ENCODE results near the gene SLC24A3. TPM values are rescaled to one million over a fixed set of nuclear protein-coding genes. Genes with fewer than 3 reads are reported as not detected.
"Not testable (repeated sequence)": the region's sequence is repeated elsewhere in the genome, so short reads cannot be mapped to it uniquely, and the experiment has no call there.

Gene SLC24A3
- polyA plus RNA-seq, 4 donors = 1.6 to 4.0 (median 3.8) TPM; not detected in 1

DNA sequence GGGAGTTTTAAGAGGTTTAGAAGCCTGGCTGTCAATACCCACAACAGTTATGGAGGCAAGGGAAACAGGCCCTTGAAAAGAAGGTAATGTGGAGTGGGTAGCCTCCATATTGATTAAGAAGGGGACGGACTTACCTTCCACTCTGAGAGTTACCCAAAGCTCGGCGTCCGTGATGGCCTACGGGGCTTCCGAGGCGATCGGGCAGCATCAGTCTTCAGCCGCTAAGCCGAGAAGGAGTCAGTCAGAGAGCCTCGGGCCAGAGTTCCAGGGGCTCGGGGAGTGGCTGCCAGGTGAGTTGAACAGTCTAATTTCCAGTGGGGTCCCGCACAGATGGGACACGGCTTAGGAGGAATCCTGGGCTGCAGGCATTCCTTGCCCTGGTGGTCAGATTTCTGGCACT lies 541.8 kb downstream of the SLC24A3 start:
- not testable (repeated sequence) for FAIRE-seq; H3K9me3 ChIP-seq (ENCODE audit: control insufficient read depth in 2 of 2, insufficient read depth in 1 of 2, low read depth in 1 of 2, low read length in 1 of 2); H3K36me3 ChIP-seq (ENCODE audit: control insufficient read depth in 3 of 3, insufficient read depth in 2 of 3, low read depth in 1 of 3, low read length in 3 of 3); H3K27me3 ChIP-seq (ENCODE audit: control insufficient read depth in 3 of 3, insufficient read depth in 3 of 3, low read length in 3 of 3); DNase-seq
- peaks cover 2 to 27% (median 9%) of the 10 kb centered on the region in 3 donors for H3K4me1 ChIP-seq (ENCODE audit: control insufficient read depth in 3 of 3, insufficient read depth in 2 of 3, low read depth in 1 of 3, low read length in 2 of 3)
- H3K4me3 ChIP-seq (ENCODE audit: low read depth in 1 of 3, low read length in 3 of 3) = peak overlapping the region in 1 of 3 donors; percentile 35
- 62 to 95% (median 69%) methylated on average over 10 to 14 of the region's 14 CpGs for WGBS, 3 donors
- H3K27ac ChIP-seq (ENCODE audit: low read depth in 1 of 3, low read length in 2 of 3) = peak overlapping the region in 1 of 3 donors; percentile 32

DNA sequence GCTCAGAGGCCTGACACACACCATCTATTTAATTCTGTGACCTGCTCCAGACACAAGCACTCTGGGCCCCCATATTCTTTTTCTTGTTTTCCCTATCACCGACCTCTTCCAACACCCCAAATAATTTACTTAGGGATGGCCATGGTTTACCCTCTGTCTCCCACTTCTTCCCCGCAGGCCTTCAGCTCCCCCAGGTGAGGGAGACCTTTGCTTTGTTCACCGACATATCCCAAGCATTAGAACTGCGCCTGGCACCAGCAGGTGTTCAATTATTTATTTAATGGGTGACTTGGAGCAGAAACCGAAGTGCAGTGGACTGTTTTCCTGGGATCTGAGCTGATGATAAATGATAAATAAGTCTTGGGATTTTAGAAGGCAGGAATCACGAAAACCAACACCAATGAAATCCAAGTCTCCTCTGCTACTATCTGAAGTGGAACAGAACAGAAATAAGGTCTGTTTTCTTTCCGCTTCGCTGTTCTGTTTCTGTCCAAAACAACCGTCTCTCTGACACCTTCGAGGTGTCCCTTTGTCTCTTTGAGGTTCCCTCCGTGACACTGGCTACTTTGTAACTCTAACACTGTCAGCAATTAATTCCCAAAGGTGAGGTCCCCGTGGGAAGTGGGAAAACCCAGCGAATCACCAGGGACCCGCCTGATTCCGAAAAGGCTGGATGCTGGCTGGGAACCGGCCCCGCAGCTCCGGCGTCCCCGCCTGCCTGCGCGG lies 544.5 kb downstream of the SLC24A3 start:
- no peak for FAIRE-seq
- 5 to 19% (median 16%) methylated on average over 22 of the region's 22 CpGs for WGBS, 3 donors

DNA sequence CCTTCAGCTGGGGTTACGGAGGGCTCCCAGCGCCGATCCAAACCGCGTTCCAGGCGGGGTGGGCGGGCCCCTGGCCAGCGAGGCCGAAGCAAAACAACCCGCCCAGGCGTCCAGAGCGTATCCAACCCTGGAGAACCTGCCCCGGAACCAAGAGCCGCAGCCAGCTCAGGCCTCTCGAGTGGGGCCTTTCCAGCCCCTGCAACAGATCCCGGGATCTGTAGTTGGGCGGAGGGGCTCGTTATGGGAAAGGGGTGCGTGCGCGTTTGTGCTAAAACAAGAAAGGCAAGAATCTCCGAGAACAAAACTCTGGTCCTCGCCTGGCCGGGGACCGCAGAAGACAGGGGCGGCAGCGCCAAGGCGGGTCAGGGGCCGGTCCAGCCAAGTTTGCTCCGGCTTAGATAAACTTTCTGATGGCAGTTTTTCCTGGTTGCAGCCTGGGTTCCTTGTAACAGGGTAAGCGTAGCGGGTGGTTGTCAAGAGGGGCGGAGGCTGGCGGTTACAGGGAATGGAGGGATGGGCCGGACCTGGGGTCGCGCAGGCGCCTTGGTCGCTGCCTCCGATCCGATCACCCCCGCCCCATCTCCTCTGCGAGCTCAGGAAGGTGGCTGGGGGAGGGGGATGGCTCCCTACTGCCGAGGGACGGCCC lies 545.2 kb downstream of the SLC24A3 start:
- Histone ChIP-seq H3K36me3 (ENCODE audit: control insufficient read depth in 3 of 3, insufficient read depth in 2 of 3, low read depth in 1 of 3, low read length in 3 of 3) (no peaks in the 10 kb centered on the region), H3K4me3 (ENCODE audit: low read depth in 1 of 3, low read length in 3 of 3) (peak overlapping the region; percentile 48 to 64 (median 60)), H3K4me1 (ENCODE audit: control insufficient read depth in 3 of 3, insufficient read depth in 2 of 3, low read depth in 1 of 3, low read length in 2 of 3) (peaks cover 0 to 9% (median 2%) of the 10 kb centered on the region in 3 donors), H3K27me3 (ENCODE audit: control insufficient read depth in 3 of 3, insufficient read depth in 3 of 3, low read length in 3 of 3) (no peaks in the 10 kb centered on the region), H3K9me3 (ENCODE audit: control insufficient read depth in 2 of 2, insufficient read depth in 1 of 2, low read depth in 1 of 2, low read length in 1 of 2) (no peaks in the 10 kb centered on the region), H3K27ac (ENCODE audit: low read depth in 1 of 3, low read length in 2 of 3) (peak overlapping the region; percentile 84 to 96 (median 85))
- no peak for FAIRE-seq
- DNase-seq = peak; percentile 58 to 96
- 1 to 4% (median 1%) methylated on average over 42 to 45 of the region's 45 CpGs for WGBS, 3 donors

More for the DNA sequence above, 544.5 kb downstream of the SLC24A3 start:
- Histone ChIP-seq H3K36me3 (ENCODE audit: control insufficient read depth in 3 of 3, insufficient read depth in 2 of 3, low read depth in 1 of 3, low read length in 3 of 3) (no peaks in the 10 kb centered on the region), H3K4me1 (ENCODE audit: control insufficient read depth in 3 of 3, insufficient read depth in 2 of 3, low read depth in 1 of 3, low read length in 2 of 3) (peaks cover 0 to 9% (median 2%) of the 10 kb centered on the region in 3 donors), H3K27ac (ENCODE audit: low read depth in 1 of 3, low read length in 2 of 3) (peak overlapping the region; percentile 84 to 96 (median 85)), H3K4me3 (ENCODE audit: low read depth in 1 of 3, low read length in 3 of 3) (peak overlapping the region; percentile 48 to 64 (median 60)), H3K27me3 (ENCODE audit: control insufficient read depth in 3 of 3, insufficient read depth in 3 of 3, low read length in 3 of 3) (no peaks in the 10 kb centered on the region), H3K9me3 (ENCODE audit: control insufficient read depth in 2 of 2, insufficient read depth in 1 of 2, low read depth in 1 of 2, low read length in 1 of 2) (no peaks in the 10 kb centered on the region)
- DNase-seq = peak; percentile 41 to 50

DNA sequence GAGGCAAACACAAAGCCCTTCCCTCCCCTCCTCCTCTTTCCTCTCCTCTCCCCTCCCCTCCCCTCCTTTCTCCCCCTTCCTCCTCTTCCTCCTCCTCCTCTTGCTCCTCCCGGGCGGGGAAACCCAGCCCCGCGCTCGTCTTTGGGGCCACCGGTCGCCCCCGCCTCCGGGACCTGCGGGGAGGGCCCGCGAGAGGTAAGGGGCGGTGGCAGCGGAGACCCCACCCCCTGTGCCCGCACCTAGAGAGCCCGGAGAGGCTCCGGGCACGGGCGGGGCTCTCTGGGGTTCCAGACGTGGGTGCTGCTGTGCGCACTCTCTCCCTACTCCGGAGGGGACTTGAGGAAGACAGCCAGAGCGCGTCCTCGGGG lies 545.7 kb downstream of the SLC24A3 start, which contains the start of gene RIN2:
Gene RIN2, plus strand, starts transcription at position 126 of the 368 bp plus-strand sequence. CDS start 131,344 bp downstream, outside the sequence.
- H3K9me3 ChIP-seq (ENCODE audit: control insufficient read depth in 2 of 2, insufficient read depth in 1 of 2, low read depth in 1 of 2, low read length in 1 of 2) = no peaks in the 10 kb centered on the region
- DNase-seq (peak in 1 of 2 donors; percentile 97), FAIRE-seq (no peak)
- peaks cover 0 to 9% (median 2%) of the 10 kb centered on the region in 3 donors for H3K4me1 ChIP-seq (ENCODE audit: control insufficient read depth in 3 of 3, insufficient read depth in 2 of 3, low read depth in 1 of 3, low read length in 2 of 3)
- H3K27ac ChIP-seq (ENCODE audit: low read depth in 1 of 3, low read length in 2 of 3) = peak within 1 kb of the TSS; percentile 84 to 96 (median 85)
- WGBS, 3 donors = 1 to 5% (median 2%) methylated on average over 21 to 25 of the region's 25 CpGs
- H3K27me3 ChIP-seq (ENCODE audit: control insufficient read depth in 3 of 3, insufficient read depth in 3 of 3, low read length in 3 of 3) = no peaks in the 10 kb centered on the region
- H3K36me3 ChIP-seq (ENCODE audit: control insufficient read depth in 3 of 3, insufficient read depth in 2 of 3, low read depth in 1 of 3, low read length in 3 of 3) = peaks cover 0 to 2% (median 0%) of the 10 kb centered on the region in 3 donors
- H3K4me3 ChIP-seq (ENCODE audit: low read depth in 1 of 3, low read length in 3 of 3) = peak within 1 kb of the TSS; percentile 48 to 64 (median 60)

DNA sequence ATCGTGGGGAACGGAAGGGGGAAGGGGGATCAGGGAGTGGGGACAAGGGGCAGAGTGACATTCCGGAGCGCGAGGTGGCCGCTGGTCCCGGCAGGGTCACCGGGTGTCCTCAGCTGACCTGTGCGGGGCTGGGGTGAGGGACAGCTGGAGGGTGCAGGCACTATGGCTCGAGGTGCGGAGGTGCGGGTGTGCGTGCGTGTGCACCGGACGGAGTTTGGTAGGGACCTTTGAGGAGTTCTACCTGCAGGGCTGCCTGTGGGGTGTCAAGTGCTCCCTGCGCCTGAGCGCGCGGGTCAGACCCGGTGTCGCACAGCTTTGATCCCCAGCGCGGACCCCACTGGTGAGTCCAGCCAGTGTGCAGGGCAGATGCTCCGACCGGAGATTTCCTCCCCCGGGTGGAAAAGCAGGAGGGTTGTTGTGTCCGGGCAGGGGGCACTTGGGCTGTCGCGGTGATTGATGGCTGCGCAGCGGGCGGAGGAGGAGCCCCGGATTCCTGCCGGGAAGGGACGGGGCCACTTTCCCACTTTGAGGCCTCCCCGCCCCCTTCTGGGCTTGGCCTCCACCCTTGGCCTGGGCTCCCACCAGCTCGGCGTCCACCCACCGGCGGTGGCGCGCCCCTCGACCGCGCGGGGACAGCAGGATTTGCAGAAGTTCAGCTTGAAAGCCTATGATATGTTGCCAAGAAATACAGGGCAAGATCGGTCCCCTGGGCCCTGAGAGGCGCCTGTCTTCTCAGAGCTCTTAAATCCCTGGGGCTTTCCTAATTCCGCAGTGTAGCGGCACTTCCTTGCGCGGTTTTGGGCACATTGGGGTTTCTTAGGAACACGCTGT lies 546.3 kb downstream of the SLC24A3 start:
- peak; percentile 56 to 80 for DNase-seq
- Histone ChIP-seq H3K36me3 (ENCODE audit: control insufficient read depth in 3 of 3, insufficient read depth in 2 of 3, low read depth in 1 of 3, low read length in 3 of 3) (peaks cover 0 to 2% (median 0%) of the 10 kb centered on the region in 3 donors), H3K27me3 (ENCODE audit: control insufficient read depth in 3 of 3, insufficient read depth in 3 of 3, low read length in 3 of 3) (no peaks in the 10 kb centered on the region), H3K4me3 (ENCODE audit: low read depth in 1 of 3, low read length in 3 of 3) (peak overlapping the region; percentile 48 to 64 (median 60)), H3K4me1 (ENCODE audit: control insufficient read depth in 3 of 3, insufficient read depth in 2 of 3, low read depth in 1 of 3, low read length in 2 of 3) (peaks cover 0 to 9% (median 4%) of the 10 kb centered on the region in 3 donors), H3K9me3 (ENCODE audit: control insufficient read depth in 2 of 2, insufficient read depth in 1 of 2, low read depth in 1 of 2, low read length in 1 of 2) (no peaks in the 10 kb centered on the region), H3K27ac (ENCODE audit: low read depth in 1 of 3, low read length in 2 of 3) (peak overlapping the region; percentile 84 to 96 (median 85))
- WGBS, 3 donors = 2 to 5% (median 4%) methylated on average over 53 to 54 of the region's 54 CpGs
- no peak for FAIRE-seq

DNA sequence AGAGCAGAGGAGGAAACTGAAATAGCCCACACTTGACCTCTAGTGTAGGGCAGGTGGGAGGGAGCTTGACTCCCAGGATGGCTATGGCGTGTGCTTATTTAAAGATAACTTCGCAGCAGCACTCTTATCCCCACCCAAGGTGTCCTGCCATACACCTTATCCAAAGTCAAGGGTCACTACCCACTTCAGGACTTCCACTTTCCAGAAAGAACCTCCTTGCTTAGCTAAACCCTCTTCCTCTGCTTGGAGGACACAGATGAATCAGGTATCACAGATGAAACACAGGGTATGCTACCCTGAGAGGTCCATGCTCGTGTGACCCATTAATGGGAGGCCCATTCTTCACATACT lies 547.9 kb downstream of the SLC24A3 start:
- WGBS, 3 donors = 72 to 81% (median 75%) methylated on average over 3 of the region's 3 CpGs
- Histone ChIP-seq H3K27ac (ENCODE audit: low read depth in 1 of 3, low read length in 2 of 3) (no peak overlapping the region), H3K4me3 (ENCODE audit: low read depth in 1 of 3, low read length in 3 of 3) (no peak overlapping the region), H3K27me3 (ENCODE audit: control insufficient read depth in 3 of 3, insufficient read depth in 3 of 3, low read length in 3 of 3) (no peaks in the 10 kb centered on the region), H3K36me3 (ENCODE audit: control insufficient read depth in 3 of 3, insufficient read depth in 2 of 3, low read depth in 1 of 3, low read length in 3 of 3) (peaks cover 0 to 2% (median 0%) of the 10 kb centered on the region in 3 donors), H3K9me3 (ENCODE audit: control insufficient read depth in 2 of 2, insufficient read depth in 1 of 2, low read depth in 1 of 2, low read length in 1 of 2) (no peaks in the 10 kb centered on the region), H3K4me1 (ENCODE audit: control insufficient read depth in 3 of 3, insufficient read depth in 2 of 3, low read depth in 1 of 3, low read length in 2 of 3) (peaks cover 0 to 11% (median 4%) of the 10 kb centered on the region in 3 donors)
- DNase-seq (no peak), FAIRE-seq (no peak)

DNA sequence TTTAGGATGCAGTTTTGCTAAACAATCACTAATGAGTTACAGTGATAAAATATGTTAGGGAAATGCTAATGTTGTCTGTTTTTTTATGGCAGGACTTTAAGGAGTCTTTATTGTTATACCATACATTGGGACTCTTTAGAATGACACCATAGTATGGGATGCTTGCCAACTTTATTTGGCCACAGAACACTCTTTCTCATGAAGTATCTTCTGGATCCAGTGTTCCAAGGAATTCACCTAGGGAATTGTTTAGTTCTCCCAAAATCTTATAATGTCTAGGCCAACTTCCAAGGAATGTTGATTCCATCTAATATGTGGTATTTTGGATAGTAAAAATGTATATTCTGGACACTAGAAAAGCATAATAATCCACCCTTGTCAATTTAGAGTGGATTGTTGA lies 548.9 kb downstream of the SLC24A3 start:
- H3K27me3 ChIP-seq (ENCODE audit: control insufficient read depth in 3 of 3, insufficient read depth in 3 of 3, low read length in 3 of 3) = no peaks in the 10 kb centered on the region
- no peak for DNase-seq
- H3K4me3 ChIP-seq (ENCODE audit: low read depth in 1 of 3, low read length in 3 of 3) = no peak overlapping the region
- H3K9me3 ChIP-seq (ENCODE audit: control insufficient read depth in 2 of 2, insufficient read depth in 1 of 2, low read depth in 1 of 2, low read length in 1 of 2) = no peaks in the 10 kb centered on the region
- H3K4me1 ChIP-seq (ENCODE audit: control insufficient read depth in 3 of 3, insufficient read depth in 2 of 3, low read depth in 1 of 3, low read length in 2 of 3) = peaks cover 0 to 11% (median 4%) of the 10 kb centered on the region in 3 donors
- H3K27ac ChIP-seq (ENCODE audit: low read depth in 1 of 3, low read length in 2 of 3) = no peak overlapping the region
- H3K36me3 ChIP-seq (ENCODE audit: control insufficient read depth in 3 of 3, insufficient read depth in 2 of 3, low read depth in 1 of 3, low read length in 3 of 3) = peaks cover 0 to 2% (median 0%) of the 10 kb centered on the region in 3 donors
- FAIRE-seq = no peak

DNA sequence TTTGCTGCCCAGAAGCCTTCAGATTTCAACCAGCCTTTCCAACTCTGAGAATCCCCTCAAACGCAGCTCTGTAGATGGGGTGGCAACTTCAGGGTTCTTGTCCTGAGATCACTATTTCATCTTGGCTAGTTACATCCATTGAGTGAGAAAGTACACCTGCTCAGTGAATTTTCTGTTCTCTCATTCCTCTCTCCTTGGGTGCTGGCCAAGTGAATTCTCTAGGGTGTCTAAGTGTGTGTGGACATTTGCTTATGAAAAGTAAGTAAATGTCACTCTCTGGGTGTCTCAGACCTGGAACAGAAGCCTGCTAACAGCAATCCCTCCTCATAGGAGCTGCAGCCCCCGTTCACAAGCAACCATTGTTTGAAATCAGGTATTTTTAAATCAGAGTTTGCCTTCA lies 549.4 kb downstream of the SLC24A3 start:
- DNase-seq (no peak), FAIRE-seq (no peak)
- Histone ChIP-seq H3K4me1 (ENCODE audit: control insufficient read depth in 3 of 3, insufficient read depth in 2 of 3, low read depth in 1 of 3, low read length in 2 of 3) (peaks cover 0 to 7% (median 2%) of the 10 kb centered on the region in 3 donors), H3K9me3 (ENCODE audit: control insufficient read depth in 2 of 2, insufficient read depth in 1 of 2, low read depth in 1 of 2, low read length in 1 of 2) (no peaks in the 10 kb centered on the region), H3K36me3 (ENCODE audit: control insufficient read depth in 3 of 3, insufficient read depth in 2 of 3, low read depth in 1 of 3, low read length in 3 of 3) (peaks cover 0 to 2% (median 0%) of the 10 kb centered on the region in 3 donors), H3K27me3 (ENCODE audit: control insufficient read depth in 3 of 3, insufficient read depth in 3 of 3, low read length in 3 of 3) (no peaks in the 10 kb centered on the region), H3K27ac (ENCODE audit: low read depth in 1 of 3, low read length in 2 of 3) (no peak overlapping the region), H3K4me3 (ENCODE audit: low read depth in 1 of 3, low read length in 3 of 3) (no peak overlapping the region)
- 60 to 68% (median 68%) methylated on average over 2 of the region's 2 CpGs for WGBS, 3 donors
